HG03439 (cell line): ENCODE results near the gene ZNF554.

Experiments used
- ATAC-seq: cut with Tn5 transposase; IDR thresholded peaks from one replicate; pipeline ENCODE4 v1.9.1; 2021; ENCODE audit warnings: mild to moderate bottlenecking, moderate library complexity; ENCODE audit not compliant: unreplicated experiment

ZNF554 gene

GRCh38 chr19:2819540-2820111 lies at the start of gene ZNF554:
Gene ZNF554, plus strand, starts transcription at chr19:2819868. Its CDS starts 204 bp downstream, at chr19:2820072.
- peak; percentile 87 for ATAC-seq

- no peak for ATAC-seq
These were observed 49.3 kb upstream of the ZNF554 start for GRCh38 chr19:2770055-2771013.

- no peak for ATAC-seq
These were observed 47.6 kb upstream of the ZNF554 start for GRCh38 chr19:2771786-2772674.

- no peak for ATAC-seq
These were observed 45.5 kb upstream of the ZNF554 start for GRCh38 chr19:2774083-2774679.

GRCh38 chr19:2774953-2775555 lies 44.6 kb upstream of the ZNF554 start:
- ATAC-seq = no peak

- no peak for ATAC-seq
These were observed 43.9 kb upstream of the ZNF554 start for GRCh38 chr19:2775556-2776430.

- ATAC-seq = no peak
These were observed 41.5 kb upstream of the ZNF554 start for GRCh38 chr19:2777952-2778683.

- no peak for ATAC-seq
These were observed 40.4 kb upstream of the ZNF554 start for GRCh38 chr19:2779121-2779740.

GRCh38 chr19:2780284-2780683 lies 39.4 kb upstream of the ZNF554 start:
- ATAC-seq = no peak

GRCh38 chr19:2782329-2782935 lies 37.2 kb upstream of the ZNF554 start:
- ATAC-seq = no peak

GRCh38 chr19:2782936-2783780 lies 36.5 kb upstream of the ZNF554 start, which contains the start of gene SGTA:
Gene SGTA, minus strand, starts transcription at chr19:2783273. Its CDS starts 14,205 bp downstream, at chr19:2769068.
- peak; percentile 78 for ATAC-seq

GRCh38 chr19:2783781-2784145 lies 35.9 kb upstream of the ZNF554 start:
- ATAC-seq = no peak

- ATAC-seq = peak; percentile 61
These were observed 34.2 kb upstream of the ZNF554 start, which contains the start of gene THOP1 for GRCh38 chr19:2785244-2785997. Gene THOP1, plus strand, starts transcription at chr19:2785503. Its CDS starts 160 bp downstream, at chr19:2785663.

- no peak for ATAC-seq
These were observed 32.6 kb upstream of the ZNF554 start for GRCh38 chr19:2787115-2787514.

GRCh38 chr19:2788237-2788636 lies 31.4 kb upstream of the ZNF554 start:
- no peak for ATAC-seq

- no peak for ATAC-seq
These were observed 29.5 kb upstream of the ZNF554 start for GRCh38 chr19:2790194-2790556.
